Stimulated activated CD4-positive, alpha-beta T cell treated with anti-CD3 and anti-CD28 coated beads, Interleukin-4, amount 100 ng/mL, for 1 hour (primary cell): Measurements from ENCODE around the gene TNS3.

Experiments
- DNase-seq: peaks from one replicate; pipeline ENCODE4 v3.0.0-alpha.2; 2020

TNS3 gene

GRCh38 chr7:47356261-47356660 lies 225.7 kb downstream of the TNS3 start:
- DNase-seq: no peak

DNA sequence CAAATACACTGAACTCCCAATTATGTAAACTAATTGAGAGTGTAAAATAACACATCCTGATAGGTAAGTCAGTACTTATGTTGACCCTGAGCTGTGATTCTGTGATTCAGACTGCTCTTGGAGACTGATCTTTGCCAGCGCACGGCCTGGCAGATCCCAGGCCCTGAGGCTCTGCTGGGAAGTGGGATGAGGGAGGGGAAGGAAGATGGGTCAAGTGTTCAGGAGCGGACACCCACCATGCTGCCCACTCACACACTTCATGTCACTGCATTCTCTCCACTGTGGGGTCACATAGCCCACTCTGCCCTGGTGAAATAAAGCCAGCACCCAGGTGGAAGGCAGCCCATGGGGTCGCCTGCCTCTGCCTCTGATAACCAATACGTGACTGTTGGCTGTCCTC lies 226.2 kb downstream of the TNS3 start:
- no peak for DNase-seq

DNA sequence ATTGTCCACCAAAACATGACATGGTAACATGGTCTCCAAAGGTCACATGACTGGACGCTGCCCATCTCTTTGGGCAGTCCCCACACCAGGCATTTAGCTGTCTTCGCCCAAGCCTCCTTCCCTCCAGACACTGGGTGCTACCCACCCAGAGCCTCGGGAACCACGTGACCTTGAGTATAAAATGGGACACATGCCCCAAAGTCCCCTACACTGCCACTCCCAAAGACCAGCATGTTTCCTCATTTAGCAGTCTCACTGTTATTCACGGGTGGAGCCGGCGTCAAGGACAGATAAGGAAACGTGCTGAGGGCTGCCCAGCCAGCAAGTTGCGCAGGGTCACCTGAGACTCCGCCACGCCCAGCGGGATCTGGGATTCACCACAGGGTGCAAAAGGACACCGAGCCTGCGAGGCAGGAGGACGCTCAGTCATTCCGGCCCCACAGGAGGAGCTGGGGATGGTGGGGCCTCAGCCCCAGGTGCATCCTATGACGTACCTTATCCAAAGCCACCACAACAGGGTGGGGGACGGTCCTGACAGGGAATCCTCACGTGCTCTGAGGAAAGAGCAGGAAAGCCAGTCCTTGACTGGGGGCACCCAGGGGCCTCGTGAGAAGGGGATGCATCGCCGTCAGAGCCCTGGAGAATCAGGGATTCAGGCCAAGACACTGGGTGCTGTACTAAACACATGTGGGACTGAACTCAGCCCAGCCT lies 226.9 kb downstream of the TNS3 start:
- DNase-seq: no peak

DNA sequence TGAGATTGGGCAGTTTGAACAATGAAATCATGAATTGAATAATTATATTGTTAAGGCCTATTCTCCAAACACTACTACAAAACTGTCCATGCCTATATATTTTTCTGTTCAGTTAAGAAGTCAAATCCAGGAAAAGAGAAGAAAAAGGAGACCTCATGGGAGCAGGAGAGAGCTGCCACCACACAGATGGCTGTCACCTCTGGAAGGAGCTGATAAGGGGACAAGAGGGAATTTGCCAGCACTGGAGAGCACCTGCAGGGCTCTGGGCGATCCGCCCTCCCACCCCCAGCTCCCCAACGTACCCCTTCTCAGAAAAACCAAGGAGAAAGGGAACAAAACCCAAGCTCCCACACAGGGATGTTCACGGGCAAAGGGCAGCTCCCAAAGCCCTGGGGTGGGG lies 227.8 kb downstream of the TNS3 start:
- no peak for DNase-seq

- DNase-seq: no peak
Measured at GRCh38 chr7:47352394-47352968, 229.4 kb downstream of the TNS3 start.

GRCh38 chr7:47351233-47352154 lies 230.4 kb downstream of the TNS3 start:
- DNase-seq: no peak

DNA sequence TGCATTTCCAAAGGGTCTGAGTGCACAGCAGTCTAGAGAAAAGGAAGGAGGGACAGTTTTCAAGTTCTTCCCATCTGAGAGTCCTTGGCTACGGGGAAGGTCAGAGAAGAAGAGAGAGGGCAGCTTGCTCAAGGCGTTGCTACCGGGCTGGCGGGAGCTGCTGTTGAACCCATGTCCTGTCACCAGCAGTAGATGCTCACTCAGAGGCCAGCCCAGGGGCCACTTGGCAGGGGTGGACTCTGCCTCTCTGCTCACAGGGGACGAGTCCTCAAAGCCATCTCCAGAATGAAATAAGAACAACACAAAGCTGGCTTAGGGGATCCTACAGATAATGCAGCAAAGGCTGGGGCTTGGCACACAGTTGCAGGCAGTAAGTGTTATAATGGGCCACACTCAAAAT lies 231.5 kb downstream of the TNS3 start:
- no peak for DNase-seq

- DNase-seq: no peak
Measured at GRCh38 chr7:47349401-47349800, 232.5 kb downstream of the TNS3 start.

GRCh38 chr7:47347816-47348385 lies 234.0 kb downstream of the TNS3 start:
- DNase-seq: no peak

DNA sequence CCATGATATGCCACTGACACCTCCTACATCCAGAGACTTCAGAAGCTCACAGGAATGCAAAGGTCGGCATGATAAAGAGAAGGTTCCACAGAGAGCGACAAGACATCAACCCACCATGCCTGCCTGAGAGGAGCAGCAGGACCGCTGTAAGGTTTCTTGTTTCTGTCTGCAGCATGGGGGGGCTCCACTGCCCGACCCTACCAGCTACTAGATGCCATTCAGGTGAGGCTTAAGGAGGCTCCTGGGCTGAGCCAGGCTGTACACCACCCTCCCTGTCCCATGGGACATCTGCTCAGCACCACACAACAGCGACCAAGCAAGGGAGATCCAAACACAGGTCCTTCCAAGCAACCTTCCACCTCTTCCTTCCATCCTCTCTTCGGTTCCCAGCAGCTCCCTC lies 234.6 kb downstream of the TNS3 start:
- no peak for DNase-seq

DNA sequence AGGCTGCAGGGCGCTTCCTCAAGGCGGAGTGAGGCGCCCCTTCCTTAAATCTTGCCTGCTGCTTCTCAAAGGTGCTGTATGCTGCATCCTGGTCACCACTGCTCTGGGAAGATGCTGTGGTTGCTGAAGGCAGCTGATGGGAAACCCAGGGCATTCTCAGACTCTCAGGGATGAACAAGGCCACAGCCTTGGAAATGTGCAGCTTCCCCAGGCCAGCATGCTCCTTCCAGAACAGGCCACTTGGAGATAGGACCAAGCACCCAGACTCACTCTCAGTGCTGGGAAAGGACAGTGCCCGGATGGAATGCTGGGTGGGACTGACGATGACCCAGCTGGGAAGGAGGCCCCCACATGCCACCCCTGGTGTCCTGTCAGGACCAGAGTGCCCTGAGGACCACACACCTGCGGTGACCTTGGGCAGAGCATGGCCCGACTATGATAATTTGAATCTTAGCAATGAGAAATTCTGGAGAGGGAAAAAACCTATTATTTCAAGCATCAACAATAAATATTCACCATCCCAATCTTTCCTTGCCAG lies 235.5 kb downstream of the TNS3 start:
- no peak for DNase-seq

- DNase-seq: no peak
Measured at GRCh38 chr7:47345857-47346298, 236.0 kb downstream of the TNS3 start.

DNA sequence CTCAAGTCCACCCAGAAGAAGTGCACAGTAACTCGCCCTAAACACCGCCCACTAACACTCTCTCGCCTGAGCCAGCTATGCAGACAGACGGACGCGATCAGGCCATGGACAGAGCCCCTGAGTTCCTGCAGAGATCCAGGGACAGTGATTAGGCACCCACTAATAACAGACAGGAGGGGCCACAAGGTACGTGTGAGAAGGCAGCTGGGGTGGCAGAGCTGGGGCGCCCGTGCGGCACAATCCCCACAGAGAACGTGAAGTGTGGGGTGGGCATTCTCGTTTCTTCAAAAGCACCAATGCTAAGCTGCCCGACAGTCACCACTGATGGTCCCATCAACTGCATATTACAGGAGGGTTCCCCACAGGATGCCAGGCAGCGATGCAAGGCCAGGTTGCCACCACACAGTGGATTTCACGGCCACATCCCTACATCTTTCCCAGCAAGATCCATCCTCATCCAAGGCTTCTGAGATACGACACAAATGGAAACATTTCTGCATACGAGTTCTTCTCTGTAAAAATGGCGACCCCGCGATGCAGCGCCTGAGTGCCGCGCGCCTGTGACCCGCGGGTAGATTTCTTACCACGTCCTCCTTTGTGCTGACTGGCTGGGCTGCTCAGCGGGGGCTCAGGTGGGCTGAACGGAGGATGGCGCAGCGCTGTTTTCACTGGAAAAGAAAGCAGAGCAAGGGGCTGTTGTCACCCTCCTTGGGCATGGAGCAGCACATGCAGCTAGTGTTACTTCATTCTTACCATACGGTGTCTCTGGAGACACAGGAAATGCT lies 237.5 kb downstream of the TNS3 start:
- DNase-seq: no peak

GRCh38 chr7:47343061-47343455 lies 238.9 kb downstream of the TNS3 start:
- DNase-seq: no peak

DNA sequence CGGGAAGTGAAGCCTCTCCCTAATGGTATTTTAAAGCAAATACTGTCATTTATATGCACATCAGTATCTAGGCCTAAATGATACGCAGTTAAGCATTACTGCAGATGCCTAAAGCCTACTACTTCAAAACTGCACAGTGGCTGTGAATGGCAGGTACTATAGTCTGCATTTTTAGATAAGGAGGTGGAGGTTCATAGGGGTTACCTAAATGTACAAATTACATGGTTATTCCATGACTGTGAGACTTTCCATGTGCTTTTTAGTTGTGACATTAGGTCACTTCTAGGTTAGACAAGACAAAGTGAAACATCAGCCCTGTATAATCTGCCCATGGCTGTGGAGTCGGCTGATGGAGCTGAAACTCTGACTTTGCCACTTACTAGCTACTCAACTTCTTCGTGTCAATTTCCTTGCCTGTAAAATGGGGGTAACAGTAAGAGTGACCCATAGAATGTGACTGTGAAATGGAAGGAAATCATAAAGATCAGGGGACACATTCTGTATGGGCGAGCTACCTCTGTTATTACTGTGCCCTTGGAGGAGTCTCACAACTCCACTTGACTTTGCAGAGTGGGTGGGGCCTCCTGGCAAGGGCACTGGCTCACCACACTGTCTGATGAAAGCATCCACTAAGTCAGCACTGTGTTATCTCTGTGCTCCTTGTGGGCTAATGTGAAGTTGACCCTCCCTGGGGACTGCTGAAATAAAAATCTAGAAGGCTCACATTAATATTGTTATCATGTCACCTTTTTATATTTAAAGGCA lies 239.4 kb downstream of the TNS3 start:
- DNase-seq: no peak

GRCh38 chr7:47340517-47340916 lies 241.4 kb downstream of the TNS3 start:
- no peak for DNase-seq

GRCh38 chr7:47338026-47338425 lies 243.9 kb downstream of the TNS3 start:
- no peak for DNase-seq

- DNase-seq: no peak
Measured at GRCh38 chr7:47337531-47337930, 244.4 kb downstream of the TNS3 start.

DNA sequence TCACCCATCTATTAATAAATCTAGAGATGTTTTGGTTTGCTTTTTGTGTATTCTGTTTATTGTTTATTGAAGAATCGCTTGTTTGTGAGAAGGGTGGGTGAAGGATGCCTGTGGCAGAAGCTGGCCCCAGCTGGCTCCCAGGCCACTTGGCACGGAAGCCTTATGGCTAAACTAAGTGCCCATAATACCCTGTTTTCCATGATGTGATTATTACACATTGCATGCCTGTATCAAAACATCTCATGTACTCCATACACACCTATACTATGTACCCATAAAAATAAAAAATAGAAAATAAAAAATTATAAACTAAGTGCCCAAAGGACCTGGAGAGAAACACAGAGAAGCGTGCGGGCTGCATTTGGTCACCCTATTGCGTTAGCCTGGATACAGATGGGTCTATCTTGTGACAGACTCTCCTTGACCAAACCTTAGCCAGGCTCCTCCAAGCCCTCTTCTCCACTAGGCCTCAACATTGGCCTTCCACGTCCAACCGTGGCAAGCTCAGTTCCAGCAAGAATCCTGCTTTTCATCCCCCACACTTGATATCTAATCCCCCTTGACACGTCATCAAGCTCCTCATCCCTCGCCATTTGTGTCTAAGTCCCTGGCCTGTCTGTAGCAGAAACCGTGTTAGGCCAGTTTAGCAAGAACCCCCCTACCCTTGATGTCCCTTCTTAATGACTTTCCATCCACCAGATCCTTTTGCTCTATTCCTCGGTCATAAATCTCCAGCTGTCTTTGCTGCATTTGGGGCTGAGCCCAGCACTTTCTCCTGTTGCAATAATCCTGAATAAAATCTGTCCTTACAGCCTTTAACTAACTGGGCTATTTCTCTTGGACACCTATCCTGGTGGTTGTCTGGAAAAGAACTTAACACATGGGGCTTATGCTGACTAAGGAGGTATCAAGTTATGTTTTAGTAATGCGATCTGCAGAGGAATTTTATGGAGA lies 245.2 kb downstream of the TNS3 start:
- DNase-seq: no peak
